NCI-H748 (cell line): ENCODE data around the gene KCNAB1.

Experiments used
- DNase-seq: peaks from one replicate; lab custom pipeline; 2025; ENCODE audit not compliant: unreplicated experiment; lab: John Stamatoyannopoulos, UW

Gene KCNAB1

DNA sequence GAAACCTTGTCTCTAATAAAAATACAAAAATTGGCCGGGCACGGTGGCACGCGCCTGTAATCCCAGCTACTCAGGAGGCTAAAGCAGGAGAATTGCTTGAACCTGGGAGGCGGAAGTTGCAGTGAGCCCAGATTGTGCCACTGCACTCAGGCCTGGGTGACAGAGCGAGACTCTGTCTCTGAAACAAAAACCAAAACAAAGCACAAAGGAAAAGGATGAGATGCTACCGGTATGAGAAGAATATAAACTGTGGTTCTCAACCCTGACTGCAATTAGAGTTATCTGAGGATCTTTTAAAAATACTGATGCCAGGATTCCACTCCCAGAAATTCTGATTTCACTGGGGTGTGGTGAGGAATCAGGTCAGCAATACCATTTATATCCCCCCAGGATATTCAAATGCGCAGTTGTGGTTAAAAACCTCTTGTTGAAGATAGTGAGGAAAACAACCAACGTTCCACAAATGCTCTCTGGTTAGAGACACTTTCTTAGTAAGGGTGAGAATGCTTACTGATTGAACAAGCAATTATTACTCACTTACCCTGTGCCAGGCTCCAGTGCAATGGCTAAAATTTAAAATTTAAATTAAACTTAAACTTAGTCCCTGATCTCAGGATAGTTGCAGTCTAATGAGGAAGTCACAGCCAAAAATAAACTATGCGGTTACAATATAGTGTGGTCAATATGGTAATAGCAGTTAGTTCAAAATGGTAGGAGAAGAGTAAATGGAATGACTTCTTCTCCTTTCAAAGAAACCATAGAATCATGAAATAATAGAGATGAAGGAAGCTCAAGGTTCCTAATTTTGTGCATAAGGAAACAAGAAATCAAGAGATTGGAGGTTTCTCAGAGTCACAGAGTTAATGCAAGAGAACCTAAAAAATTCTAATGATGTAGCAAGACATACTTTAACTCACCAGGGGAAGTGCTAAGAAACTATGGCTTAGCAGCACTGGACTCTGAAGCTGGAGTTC, 325.0 kb downstream of the KCNAB1 start:
- DNase-seq: no peak

DNA sequence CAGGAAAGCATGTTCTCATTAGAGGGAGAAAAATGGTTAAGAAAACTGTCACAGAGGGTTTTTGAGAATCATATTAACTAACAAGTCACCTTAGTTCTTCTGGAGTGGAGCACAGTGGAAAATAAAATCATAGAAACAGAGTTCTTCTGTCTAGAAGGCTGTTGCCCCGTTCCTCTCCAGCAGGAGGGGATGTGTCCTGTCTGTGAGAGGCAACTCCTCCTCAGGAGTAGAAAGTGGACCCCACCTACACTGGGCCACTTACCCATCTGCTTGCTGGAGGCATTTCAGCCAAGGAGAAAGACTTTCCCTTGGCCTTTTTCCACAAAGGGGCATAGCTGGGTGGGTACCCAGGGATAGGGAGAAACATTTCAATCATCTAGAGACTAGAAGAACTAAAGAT, 327.9 kb downstream of the KCNAB1 start:
- DNase-seq: no peak

DNA sequence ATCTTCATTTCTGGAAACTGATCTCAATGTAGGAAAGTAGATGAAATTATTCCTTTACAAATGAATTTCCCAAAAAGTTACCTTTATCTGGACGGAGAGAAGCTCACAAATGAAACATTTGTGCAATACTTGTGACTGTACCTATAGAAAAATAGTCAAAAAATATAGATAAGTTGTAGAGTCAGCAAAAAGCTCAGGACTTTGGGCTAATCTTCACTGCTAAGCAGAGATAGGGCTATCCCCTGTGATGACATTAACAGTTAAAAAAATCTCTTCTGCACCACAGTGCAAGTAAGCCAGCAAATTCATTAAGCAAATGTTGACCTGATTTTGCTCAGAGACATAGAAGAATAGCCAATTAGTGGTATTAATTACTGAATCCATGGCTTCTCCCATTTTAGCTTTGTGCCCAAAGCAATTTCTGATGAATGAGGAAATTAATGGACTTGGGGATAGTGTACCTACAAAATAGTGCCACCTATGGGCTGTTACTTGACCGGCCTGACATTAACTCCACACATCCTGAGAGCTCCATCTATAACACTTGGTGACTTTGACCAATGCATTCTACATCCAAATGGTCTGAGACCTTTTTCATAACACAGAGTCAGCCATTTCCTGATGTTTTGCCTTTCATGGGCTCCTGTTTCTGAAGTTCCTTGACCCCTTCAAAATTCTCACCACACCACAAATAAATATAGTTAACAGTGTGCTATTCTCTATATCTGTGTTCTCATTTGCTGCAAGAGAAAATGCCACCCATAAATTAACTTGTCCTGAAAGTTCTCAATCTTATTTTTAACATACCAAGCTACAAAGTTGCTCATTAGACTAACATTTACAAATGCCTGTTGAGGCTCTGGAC, 329.6 kb downstream of the KCNAB1 start:
- DNase-seq: peak; percentile 26

DNA sequence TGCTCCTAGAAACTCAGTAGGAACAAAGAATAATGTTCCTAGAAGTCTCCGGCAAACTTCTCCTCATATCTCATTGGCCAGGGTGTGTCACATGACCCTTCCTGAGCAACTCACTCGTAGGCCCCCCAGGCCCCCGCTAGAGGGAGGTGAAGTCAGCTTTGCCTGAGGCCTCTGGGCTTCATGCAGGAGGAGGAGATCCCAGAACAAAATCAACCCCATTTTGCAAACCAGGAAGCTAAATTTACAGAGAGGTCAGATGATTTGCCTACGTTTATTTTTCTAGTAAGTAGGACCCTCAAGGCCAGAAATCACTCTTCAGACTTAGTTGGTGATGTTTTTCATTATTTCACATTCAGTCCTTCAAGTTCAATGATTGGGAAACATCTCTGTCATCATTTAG, 335.5 kb downstream of the KCNAB1 start:
- DNase-seq: no peak

DNA sequence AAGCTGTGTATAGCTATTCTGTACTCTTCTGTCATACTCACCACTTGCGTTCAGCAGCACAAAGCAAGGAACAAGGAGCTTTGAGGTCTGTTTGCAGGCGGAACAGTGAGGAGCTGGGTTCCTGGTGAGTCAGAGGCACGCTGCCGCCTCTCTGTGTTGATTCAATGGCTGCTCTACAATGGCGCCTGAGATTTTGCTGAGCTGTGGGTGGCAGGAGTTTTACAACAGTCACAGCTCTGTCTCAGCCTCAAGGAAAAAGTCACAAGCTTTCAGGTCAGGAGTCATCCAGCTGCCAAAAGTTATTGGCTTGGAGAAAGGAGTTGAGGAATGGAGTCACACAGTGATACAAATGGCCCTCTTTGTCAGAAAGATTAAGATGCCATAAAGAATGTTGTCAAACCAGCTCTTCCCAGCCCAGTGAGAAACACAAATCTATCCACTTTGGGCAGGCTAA, 336.4 kb downstream of the KCNAB1 start:
- no peak for DNase-seq

DNA sequence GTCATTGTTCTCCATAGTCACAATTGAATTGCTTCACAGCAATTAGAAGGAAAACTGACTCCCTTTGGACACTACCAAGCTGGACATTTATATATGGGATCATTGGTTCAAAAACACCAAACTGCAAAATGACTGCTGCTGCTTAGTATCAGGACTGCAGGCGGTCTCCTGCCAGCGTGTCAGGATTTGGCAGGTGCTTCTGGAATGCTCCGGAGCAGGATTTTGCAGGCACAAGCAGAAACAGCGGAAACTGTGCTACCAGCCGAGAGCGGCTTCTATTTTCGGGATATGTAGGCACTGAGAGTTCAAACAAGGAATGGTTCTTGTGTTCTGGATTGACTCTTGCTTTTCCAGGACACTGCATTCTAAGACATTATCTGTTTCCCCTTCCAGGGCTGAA, 339.1 kb downstream of the KCNAB1 start:
- no peak for DNase-seq

DNA sequence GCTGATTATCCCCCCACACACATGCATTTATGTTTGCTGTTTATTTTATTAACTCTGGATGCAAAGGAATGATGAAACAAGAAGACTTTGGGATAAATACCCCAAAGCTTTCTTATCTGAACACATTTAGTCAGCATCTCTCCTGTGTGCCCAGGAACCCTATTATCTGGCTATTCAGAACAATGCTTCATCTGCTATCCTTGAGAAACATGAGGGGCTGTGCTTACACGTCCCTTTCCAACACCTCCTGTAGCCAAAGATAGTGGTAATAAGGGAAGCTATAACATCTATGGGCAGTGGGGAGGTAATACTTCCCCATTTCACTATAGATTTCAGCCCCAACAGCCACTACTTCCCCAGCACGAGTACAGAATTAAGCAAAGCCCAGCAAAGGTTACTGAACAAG, 339.8 kb downstream of the KCNAB1 start:
- no peak for DNase-seq

DNA sequence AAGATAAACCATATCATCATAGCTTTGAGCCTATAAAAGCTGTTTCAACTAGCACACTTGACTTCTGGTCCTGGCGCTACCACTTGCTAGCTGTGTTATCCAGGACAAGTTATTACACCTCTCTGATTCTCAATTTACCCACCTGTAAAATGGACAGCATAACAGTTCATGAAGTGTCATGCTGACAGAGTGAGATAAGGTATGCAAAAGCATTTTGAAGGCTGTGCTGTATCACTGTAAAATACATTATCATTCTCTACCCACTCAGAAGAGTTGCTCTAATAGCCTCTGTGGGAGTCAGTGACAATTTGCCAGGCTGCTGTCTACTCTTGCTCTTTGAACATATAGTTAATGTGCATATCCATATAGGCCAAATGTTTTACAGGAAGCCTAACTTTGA, 341.5 kb downstream of the KCNAB1 start:
- no peak for DNase-seq

DNA sequence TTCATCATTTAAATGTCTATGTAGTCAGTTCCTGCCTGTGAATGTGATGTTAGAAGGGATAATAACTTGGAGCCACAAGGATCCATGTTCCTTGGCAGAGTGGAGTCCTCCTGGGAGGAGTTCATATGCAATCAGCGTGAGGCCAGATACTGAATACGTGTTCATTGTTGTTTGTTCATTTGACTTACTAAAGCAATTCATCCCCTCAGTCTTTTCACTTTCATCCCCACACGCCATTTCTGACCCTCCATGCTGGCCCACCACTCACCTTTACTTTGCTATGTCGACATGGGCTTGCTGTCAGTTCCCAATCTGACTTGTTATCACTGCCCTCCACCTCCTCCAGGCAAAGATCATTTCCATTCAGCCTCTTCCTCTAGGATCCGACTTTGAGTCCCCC, 342.7 kb downstream of the KCNAB1 start:
- no peak for DNase-seq

DNA sequence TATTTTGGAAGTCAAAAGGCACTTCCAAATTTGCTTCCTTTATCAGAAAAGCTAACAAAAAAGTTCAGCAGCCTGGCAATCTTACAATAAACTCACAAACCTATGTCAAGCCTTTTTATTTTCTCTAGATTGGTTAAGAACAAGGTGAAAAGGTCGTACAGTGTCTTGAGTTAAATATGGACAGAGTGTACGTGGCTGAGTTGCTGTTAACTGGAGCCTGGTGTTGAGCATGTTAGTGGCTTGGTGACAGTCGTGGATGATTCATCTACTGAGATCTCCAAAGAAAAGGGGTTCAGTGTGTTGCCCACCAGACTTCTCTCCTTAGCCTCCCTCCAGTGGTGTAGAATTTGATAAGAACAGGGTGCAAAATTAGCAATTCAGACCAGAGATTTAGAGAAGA, 344.8 kb downstream of the KCNAB1 start:
- DNase-seq: no peak

DNA sequence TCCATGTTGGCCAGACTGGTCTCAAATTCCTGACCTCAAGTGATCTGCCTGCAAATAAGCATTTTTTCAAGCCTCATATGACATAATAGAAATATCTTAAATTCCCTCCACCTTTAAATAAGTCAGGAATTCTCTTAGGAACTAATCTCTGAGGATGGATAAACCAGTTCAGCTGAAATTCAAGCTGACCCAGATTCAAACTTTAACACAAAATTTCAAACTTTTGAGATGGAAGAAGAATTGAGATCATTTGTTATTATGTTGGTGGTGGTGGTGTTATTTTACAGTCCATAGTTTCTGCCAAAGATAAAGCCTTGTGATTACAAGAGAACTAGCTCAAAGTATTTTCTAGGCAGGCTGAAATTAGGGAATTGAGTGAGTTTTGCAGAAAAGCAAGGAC, 349.1 kb downstream of the KCNAB1 start:
- no peak for DNase-seq

DNA sequence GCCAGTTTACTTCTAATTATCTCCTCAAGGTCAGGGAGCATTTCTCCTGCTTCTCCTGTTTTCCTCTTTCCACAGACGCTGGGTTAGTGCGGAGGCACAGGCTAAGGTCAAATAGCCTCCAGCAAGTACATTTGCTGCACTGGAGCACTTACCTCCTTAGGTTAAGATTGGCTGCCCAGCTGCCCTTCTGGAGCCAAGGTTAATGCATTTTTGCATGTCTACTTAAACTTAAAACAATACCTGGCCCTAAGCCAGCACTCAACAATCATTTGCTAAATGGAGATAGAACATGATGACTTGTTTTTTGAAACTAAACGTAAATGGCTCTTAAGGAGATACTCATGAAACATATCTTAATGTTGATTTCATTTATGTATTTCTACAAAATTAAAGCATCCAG, 351.1 kb downstream of the KCNAB1 start:
- DNase-seq: no peak

DNA sequence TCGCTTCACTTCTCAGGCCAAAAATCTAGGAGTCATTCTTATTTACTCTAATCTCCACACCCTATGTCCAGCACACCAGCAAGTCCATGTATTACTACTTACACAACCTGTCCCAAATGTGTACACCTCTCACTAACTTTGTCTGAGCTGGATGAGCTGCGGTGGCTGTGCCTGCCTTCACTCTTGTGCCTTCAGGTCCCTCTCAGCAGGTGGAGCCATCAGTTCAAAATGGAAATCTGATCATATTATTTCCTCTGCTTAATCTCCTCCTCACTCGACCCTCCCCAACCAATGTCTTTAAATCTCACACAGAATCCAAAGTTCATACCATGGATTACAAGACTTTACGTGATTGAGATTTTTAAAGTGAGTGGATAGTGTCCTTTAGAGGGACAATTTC, 351.8 kb downstream of the KCNAB1 start:
- DNase-seq: no peak

DNA sequence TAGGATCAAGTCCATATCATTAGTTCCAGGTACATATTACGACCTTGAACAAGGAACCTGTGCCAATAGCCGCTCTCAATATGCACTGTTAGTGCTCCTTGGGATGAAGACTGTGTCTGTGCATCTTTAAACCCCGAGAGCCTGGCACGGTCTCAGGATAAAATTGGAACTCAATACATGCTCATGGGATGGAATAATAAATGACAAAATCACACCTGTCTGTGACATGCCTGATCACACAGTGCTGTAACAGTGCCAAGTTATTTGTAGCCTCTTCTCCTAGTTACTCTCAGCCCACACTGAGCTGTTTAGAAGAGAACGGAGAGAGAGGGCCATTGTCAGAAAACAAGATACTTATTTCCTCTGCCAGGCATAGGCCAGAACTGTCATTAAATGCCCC, 352.3 kb downstream of the KCNAB1 start:
- no peak for DNase-seq

DNA sequence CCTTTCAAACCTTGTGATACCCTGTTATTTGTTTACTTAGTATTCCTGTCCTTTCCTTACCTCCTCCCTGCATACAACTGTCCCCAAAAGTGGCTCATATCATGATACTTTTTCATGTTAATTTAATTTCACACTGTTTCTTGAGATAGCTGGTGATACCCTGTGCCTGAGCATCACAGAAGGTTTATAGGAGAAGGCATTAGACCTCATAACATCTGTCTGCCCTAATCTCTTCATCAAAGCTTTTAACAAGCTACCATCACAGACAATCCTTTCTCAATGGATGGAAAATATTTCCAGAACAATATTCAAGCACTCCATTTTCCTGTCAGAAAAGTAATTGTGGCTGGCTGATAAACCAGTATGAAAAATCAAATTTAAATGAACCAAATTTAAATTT, 353.0 kb downstream of the KCNAB1 start:
- DNase-seq: no peak

DNA sequence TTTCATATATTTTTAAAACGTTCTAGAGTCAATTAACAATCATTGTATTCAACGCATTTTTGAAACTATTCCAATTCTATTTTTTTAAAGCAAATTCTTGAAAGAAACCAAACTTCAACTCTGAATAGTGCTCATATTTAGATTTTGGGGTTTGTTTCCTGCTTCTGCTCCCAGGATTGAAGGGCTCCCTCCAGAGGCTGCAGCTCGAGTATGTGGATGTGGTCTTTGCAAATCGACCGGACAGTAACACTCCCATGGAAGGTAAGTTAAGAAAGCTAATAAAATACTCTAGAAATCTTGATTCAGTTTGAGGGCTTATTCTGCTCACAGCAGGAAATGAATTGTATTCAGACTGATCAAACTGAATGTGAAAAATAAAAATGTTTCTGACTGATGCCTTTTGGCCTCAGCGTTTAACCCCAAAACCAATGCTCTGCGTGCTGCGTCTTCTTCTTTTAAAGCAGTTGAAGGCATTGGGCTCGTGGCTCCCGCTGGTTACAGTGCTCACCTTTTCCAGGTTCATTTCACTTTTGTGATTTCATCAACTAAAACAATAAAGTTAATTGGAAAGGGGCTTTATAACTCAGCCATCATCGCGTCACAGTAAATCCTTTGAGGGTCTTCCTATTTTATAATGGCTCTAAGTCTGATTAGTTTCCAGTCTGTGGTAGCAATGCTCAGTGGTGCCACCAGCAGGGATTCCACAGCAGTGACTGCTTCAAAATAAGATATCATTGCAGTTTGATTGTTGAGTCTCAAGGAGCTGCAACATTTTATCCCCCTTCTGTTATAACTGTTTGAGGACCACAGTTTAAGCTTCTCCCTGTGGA, 354.4 kb downstream of the KCNAB1 start:
- DNase-seq: no peak

DNA sequence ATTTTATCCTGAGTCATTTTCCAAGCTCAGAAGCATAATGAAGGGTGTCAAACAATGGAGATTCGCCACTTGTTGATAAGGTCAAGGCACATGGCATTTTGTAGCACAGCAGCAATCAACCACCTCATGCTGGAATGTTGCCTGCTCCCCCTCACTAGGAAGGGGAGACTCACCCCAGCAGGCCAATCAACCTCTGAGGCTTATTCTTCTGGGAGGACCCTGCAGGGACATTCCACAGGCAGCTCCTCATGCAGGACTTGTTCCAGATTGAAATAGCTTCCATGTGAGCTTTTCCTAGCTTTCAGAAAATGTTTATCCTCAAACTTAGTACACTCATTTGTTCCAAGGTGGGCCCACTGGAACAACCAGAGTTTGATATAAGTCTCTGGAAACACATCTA, 356.9 kb downstream of the KCNAB1 start:
- DNase-seq: no peak

DNA sequence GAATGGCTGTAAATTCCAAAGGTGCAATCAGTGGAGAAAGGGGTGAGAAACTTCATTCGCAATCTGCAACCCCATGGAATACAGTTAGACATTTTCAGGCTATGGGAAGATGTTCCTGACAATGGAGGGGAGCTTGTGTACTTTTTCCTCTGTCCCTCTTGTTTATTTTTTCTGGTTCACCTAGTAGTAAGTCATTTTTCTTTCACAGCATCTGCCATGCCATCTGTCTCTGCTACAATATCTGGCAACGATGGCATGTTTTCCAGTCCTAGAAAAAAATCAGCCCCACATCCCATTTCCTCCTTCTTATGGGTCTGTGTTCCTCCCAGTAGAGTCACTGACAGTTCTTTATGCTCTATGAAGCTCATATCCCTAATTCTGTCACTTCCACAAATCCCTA, 358.5 kb downstream of the KCNAB1 start:
- no peak for DNase-seq

DNA sequence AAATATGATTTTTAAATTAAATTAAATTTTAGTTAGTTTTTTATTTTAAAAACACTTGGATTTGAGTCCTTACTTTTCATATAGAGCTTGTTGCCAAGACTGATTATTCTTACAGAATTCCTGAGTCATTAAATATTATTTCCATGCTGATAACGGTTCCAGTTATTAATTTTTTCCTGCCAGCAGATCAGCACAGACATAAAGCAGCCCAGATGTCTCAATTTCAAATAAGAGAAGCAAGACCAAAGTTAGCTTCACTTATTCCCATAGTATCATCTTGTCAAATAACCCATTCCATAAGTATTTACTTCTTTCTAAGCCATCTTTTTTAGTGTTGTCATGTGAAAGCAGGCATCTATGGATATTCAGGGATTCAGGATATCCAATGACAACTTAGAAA, 359.2 kb downstream of the KCNAB1 start:
- no peak for DNase-seq

DNA sequence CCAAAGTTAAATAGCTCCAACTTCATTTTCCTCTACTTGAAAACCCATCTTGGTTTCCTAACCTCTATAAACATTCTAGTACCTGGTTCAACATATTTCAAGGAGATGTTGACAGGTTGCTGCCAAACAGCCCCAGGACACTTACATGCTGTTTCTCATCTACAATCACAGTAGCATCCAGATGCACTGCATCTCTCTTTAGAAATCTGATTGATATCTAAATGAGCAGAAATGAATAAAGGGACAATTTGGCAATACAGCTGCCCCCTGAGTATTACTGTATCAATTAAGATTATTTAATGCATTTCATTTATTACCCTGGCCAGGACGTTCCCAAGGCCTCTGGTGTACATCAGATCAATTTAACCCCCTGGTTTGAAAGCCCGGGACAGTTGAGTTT, 360.6 kb downstream of the KCNAB1 start:
- DNase-seq: no peak

DNA sequence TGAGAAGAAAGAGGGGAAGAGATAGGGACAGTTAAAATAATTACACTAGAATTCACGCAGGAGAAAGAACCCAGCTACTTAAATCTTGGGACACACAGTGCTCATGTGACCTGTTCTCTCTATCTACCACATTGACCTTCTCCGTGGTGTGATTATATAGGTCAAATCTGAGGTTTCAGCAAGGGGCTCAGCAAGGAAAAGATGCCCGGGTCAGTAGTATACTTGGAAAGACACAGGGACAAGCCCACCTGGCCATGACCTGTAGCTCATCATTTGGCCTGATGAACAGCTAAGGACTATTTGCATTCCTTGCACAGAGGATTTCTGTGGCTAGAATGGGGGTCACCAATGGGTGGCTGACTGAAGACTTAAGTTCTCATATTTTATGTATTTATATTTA, 362.6 kb downstream of the KCNAB1 start:
- DNase-seq: no peak
